HepG2 (cell line): ENCODE data around the gene STIM2. TPM values are rescaled to one million over a fixed set of nuclear protein-coding genes. Genes with fewer than 3 reads are reported as not detected.

ENCODE experiments used
- ATAC-seq: fragments of 200-7000 bp; cut with Tn5 transposase; 3 replicates; pipeline ENCODE4 v1.9.1; 2020; ENCODE audit warnings: mild to moderate bottlenecking, moderate library complexity
- BruUV-seq: library from RNA; stranded (reverse); fragments of 400-500 nt; replicated peaks from 2 replicates; lab custom pipeline; 2021; lab: Mats Ljungman, UMichigan
- CTCF ChIA-PET: fragments of 300-600 bp; formaldehyde crosslinking; extraction: SDS; loops from one replicate; lab custom pipeline; 2021; ENCODE audit warnings: low total read pairs, inconsistent platforms, low intra/inter-chr PET ratio; lab: Yijun Ruan, JAX
- POLR2A ChIA-PET: fragments of 350-600 bp; sonication (Branson Sonifier 250); formaldehyde crosslinking; loops from one replicate; lab custom pipeline; 2020; ENCODE audit warnings: antibody characterized with exemption, inconsistent platforms; lab: Yijun Ruan, JAX
- DNase-seq: peaks from one replicate; pipeline ENCODE4 v3.0.0-alpha.2; 2015; ENCODE audit warnings: low spot score
- FAIRE-seq: peaks from 3 replicates; lab custom pipeline; 2011; peaks lifted over from hg19 to GRCh38; lab: Jason Lieb, UNC
- H2AFZ ChIP-seq: one replicate; pipeline ENCODE4 v1.6.1; 2011; ENCODE audit warnings: low read length, inconsistent platforms
- H3K27ac ChIP-seq: fragments of 300-600 bp; 3 replicates; pipeline ENCODE4 v1.8.0; 2011; ENCODE audit warnings: mixed run types, mild to moderate bottlenecking, mixed read lengths, low read length, inconsistent platforms; ENCODE audit not compliant: insufficient read depth; ENCODE audit errors: extremely low read length
- H3K27me3 ChIP-seq, 2 experiments: fragments of 200-600 bp in 1 of 2; 2 replicates in 1 of 2; 3 replicates in 1 of 2; pipeline versions ENCODE4 v1.6.0 to v1.8.0; 2011; ENCODE audit warnings: low read length in 2 of 2, mild to moderate bottlenecking in 2 of 2, moderate library complexity in 2 of 2, inconsistent platforms in 1 of 2; ENCODE audit not compliant: insufficient read depth in 2 of 2, control insufficient read depth in 1 of 2
- H3K36me3 ChIP-seq, 2 experiments: fragments of 200-600 bp in 1 of 2; replicated peaks in 1 of 2; 2 replicates in 1 of 2; 3 replicates in 1 of 2; pipeline versions ENCODE4 v1.5.1 to v1.8.0; 2011; ENCODE audit warnings: low read length in 2 of 2, inconsistent platforms in 1 of 2; ENCODE audit not compliant: insufficient read depth in 2 of 2, control insufficient read depth in 1 of 2
- H3K4me1 ChIP-seq: 2 replicates; pipeline ENCODE4 v1.5.1; 2012; ENCODE audit warnings: low read length, inconsistent platforms; ENCODE audit not compliant: insufficient read depth
- H3K4me2 ChIP-seq: 2 replicates; pipeline ENCODE4 v1.6.0; 2011; ENCODE audit warnings: low read depth, low read length, inconsistent platforms
- H3K4me3 ChIP-seq, 3 experiments: fragments of 200-600 bp in 1 of 3; sonication (generic), shearing (Covaris generic) in 1 of 3; replicated peaks in 1 of 3; 2 replicates each; pipeline ENCODE4 v1.5.1; 2011 to 2016; ENCODE audit warnings: low read length in 3 of 3, inconsistent platforms in 2 of 3, low read depth in 2 of 3, mild to moderate bottlenecking in 2 of 3, control low read depth in 1 of 3, mixed read lengths in 1 of 3; ENCODE audit not compliant: insufficient read depth in 1 of 3
- H3K79me2 ChIP-seq: one replicate; pipeline ENCODE4 v1.6.1; 2011; ENCODE audit warnings: low read length, inconsistent platforms; ENCODE audit not compliant: insufficient read depth
- H3K9ac ChIP-seq: 2 replicates; pipeline ENCODE4 v1.6.0; 2011; ENCODE audit warnings: mild to moderate bottlenecking, low read depth, low read length, inconsistent platforms; ENCODE audit not compliant: insufficient read depth
- H3K9me3 ChIP-seq: 2 replicates; pipeline ENCODE4 v1.5.1; 2012; ENCODE audit warnings: mild to moderate bottlenecking, low read length
- H4K20me1 ChIP-seq: 2 replicates; pipeline ENCODE4 v1.6.0; 2011; ENCODE audit warnings: inconsistent platforms, mild to moderate bottlenecking, low read length, moderate library complexity; ENCODE audit not compliant: insufficient read depth
- CTCF ChIP-seq: sonication (generic); formaldehyde crosslinking; IDR thresholded peaks from 2 replicates; pipeline ENCODE4 v1.5.0; 2020; ENCODE audit warnings: mild to moderate bottlenecking, missing genetic modification reagents, moderate library complexity
- FOXK1 ChIP-seq: sonication (generic); formaldehyde crosslinking; IDR thresholded peaks from 2 replicates; pipeline ENCODE4 v1.4.0; 2020; ENCODE audit warnings: low read depth, missing genetic modification reagents, borderline replicate concordance
- FOXO1 ChIP-seq: sonication (generic); formaldehyde crosslinking; IDR thresholded peaks from 2 replicates; pipeline ENCODE4 v1.4.0; 2020; ENCODE audit warnings: missing genetic modification reagents
- IRF2 ChIP-seq: IDR thresholded peaks from 2 replicates; pipeline ENCODE4 v1.6.1; 2018; ENCODE audit warnings: missing genetic modification reagents, missing compliant biosample characterization
- PITX1 ChIP-seq: sonication (generic); formaldehyde crosslinking; IDR thresholded peaks from 2 replicates; pipeline ENCODE4 v1.5.1; 2020; ENCODE audit warnings: mild to moderate bottlenecking, missing genetic modification reagents
- POLR2AphosphoS2 ChIP-seq: IDR thresholded peaks from 2 replicates; pipeline ENCODE4 v1.6.1; 2011; ENCODE audit warnings: low read depth, low read length, improper control_type of control experiment
- RFX5 ChIP-seq: IDR thresholded peaks from 2 replicates; pipeline ENCODE4 v1.6.1; 2011; ENCODE audit warnings: low read depth, low read length, improper control_type of control experiment
- SOX6 ChIP-seq, 2 experiments: fragments of 450-650 bp in 1 of 2; sonication (generic) in 1 of 2; formaldehyde crosslinking in 1 of 2; IDR thresholded peaks; 2 replicates each; pipeline versions ENCODE4 v1.4.0 to v1.6.1; 2017 to 2020; ENCODE audit warnings: antibody characterized with exemption in 1 of 2, mild to moderate bottlenecking in 1 of 2, missing genetic modification reagents in 1 of 2
- SP5 ChIP-seq: IDR thresholded peaks from 2 replicates; pipeline ENCODE4 v1.6.1; 2016; ENCODE audit warnings: low read depth, borderline replicate concordance
- ZMYM2 ChIP-seq: sonication (generic); formaldehyde crosslinking; IDR thresholded peaks from 2 replicates; pipeline ENCODE4 v1.8.0; 2022; ENCODE audit warnings: mild to moderate bottlenecking, missing genetic modification reagents
- ZNF552 ChIP-seq: sonication (generic); formaldehyde crosslinking; IDR thresholded peaks from 2 replicates; pipeline ENCODE4 v1.9.0; 2022; ENCODE audit warnings: missing genetic modification reagents, mild to moderate bottlenecking, borderline replicate concordance
- ZNF629 ChIP-seq: sonication (generic); formaldehyde crosslinking; conservative IDR thresholded peaks from 2 replicates; pipeline ENCODE4 v1.5.0; 2020; ENCODE audit warnings: missing genetic modification reagents
- WGBS: methylation state at CpG from one replicate; pipeline ENCODE4 v1.1.6; 2017; ENCODE audit warnings: low lambda C conversion rate; 5-methylcytosine and 5-hydroxymethylcytosine counted together
- in situ Hi-C: cut with HindIII; loops from 2 replicates; pipeline ENCODE4 v1.10.0; 2017; ENCODE audit warnings: low pct_unique_long_range_greater_than_20kb; ENCODE audit not compliant: extremely low pct_ligation_motif_present
- intact Hi-C: fragments of 100-400 bp; cut with micrococcal nuclease; formaldehyde crosslinking; loops from one replicate; pipeline ENCODE4 v1.10.0; 2022; ENCODE audit not compliant: unreplicated experiment
- polyA plus RNA-seq, 8 experiments: library from polyadenylated mRNA; depleted of rRNA in 3 of 8; stranded (reverse) in 7 of 8; unstranded in 1 of 8; fragments of >200 nt; fragmentation: Illumina TruSeq in 4 of 8; extraction: Trizol in 4 of 8; gene quantifications; 2 replicates each; pipeline versions ENCODE4 v1.2.1 to v1.2.3, GENCODE V29; 2011 to 2016; ENCODE audit warnings: low read depth in 4 of 8, missing spikeins in 1 of 8, mixed read lengths in 1 of 8; ENCODE audit not compliant: insufficient read depth in 1 of 8
- total RNA-seq, 5 experiments: library from RNA; depleted of rRNA; stranded (reverse); fragments of >200 nt; fragmentation: Illumina TruSeq; extraction: Trizol; gene quantifications; 2 replicates each; pipeline ENCODE4 v1.2.3, GENCODE V29; 2016; ENCODE audit warnings: low read depth in 1 of 5
- TF ChIP-seq, protein P1 (sequence below): sonication (generic); formaldehyde crosslinking; IDR thresholded peaks from 2 replicates; pipeline ENCODE4 v1.4.0; 2020; ENCODE audit warnings: missing genetic modification reagents, borderline replicate concordance

STIM2 gene
- total and polyA plus RNA-seq, 2 of the 13 experiments (the other 11 are each of a cell fraction or from before 2014, with no cell fraction given): 19.3 to 19.4 TPM

DNA sequence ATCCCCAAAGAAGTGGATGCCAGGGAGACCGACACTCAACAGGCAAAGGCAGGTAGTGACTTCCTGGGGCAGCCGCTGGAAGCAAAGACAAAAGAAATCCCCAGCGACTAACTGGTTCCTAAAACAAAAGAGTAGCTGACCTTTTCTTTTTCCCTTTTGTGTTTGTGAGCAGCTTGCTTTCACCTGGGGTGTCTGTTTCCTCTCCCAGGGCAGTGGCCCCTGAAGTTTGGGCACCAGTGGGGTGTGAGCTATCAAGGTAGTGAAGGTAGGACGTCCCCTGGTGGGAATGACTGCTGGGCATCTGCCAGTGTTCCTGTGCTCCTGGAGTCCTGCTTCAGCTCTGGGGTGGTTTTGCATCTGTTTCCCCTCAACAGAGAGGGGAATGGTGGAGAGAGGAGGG, 41.6 kb upstream of the STIM2 start:
- ChIA-PET CTCF (no interaction called here), POLR2A (no interaction called here)
- no peak for ATAC-seq
- in situ Hi-C loops (no loop called here), intact Hi-C loops (no loop called here)
- WGBS: 52% methylated on average over 4 of the region's 4 CpGs
- no peak for FAIRE-seq
- Histone ChIP-seq H2AFZ (no peak overlapping the region), H3K4me2 (no peak overlapping the region), H3K4me3 (no peak overlapping the region), H3K4me1 (peaks cover 43% of the 10 kb centered on the region), H3K79me2 (no peaks in the 10 kb centered on the region), H3K9ac (no peak overlapping the region), H3K27ac (no peak overlapping the region), H4K20me1 (no peaks in the 10 kb centered on the region), H3K9me3 (peaks cover 11% of the 10 kb centered on the region), H3K36me3 (no peaks in the 10 kb centered on the region), H3K27me3 (no peaks in the 10 kb centered on the region)
- no peak for DNase-seq
- no TSS peak for BruUV-seq
- TF ChIP-seq ZNF552 (CRISPR knock-in tag): no peak

GRCh38 chr4:26819478-26820095, 41.1 kb upstream of the STIM2 start:
- WGBS: 90% methylated on average over 3 of the region's 3 CpGs
- ATAC-seq (no peak), DNase-seq (no peak), FAIRE-seq (no peak)
- Histone ChIP-seq H3K27me3 (no peaks in the 10 kb centered on the region), H4K20me1 (no peaks in the 10 kb centered on the region), H3K4me1 (peaks cover 43% of the 10 kb centered on the region), H3K27ac (no peak overlapping the region), H3K9me3 (peaks cover 11% of the 10 kb centered on the region), H3K4me2 (no peak overlapping the region), H2AFZ (no peak overlapping the region), H3K79me2 (no peaks in the 10 kb centered on the region), H3K4me3 (no peak overlapping the region), H3K9ac (no peak overlapping the region), H3K36me3 (no peaks in the 10 kb centered on the region)
- no TSS peak for BruUV-seq
- intact Hi-C loops (no loop called here), in situ Hi-C loops (loop anchor here (5.0 kb wide), 1 partner anchor 38 kb away; no protein-coding TSS in a partner anchor)
- ChIA-PET POLR2A (no interaction called here), CTCF (no interaction called here)
- no peak for TF ChIP-seq PITX1 (CRISPR knock-in tag)
- no peak for TF ChIP-seq FOXO1 (CRISPR knock-in tag)
- TF ChIP-seq CTCF (CRISPR knock-in tag): no peak
- no peak for TF ChIP-seq ZNF629 (CRISPR knock-in tag)
- no peak for TF ChIP-seq IRF2 (CRISPR knock-in tag)
- TF ChIP-seq SOX6 (IDR thresholded peaks at IDR 0.05): no peak
- no peak for TF ChIP-seq SOX6 (CRISPR knock-in tag; IDR thresholded peaks at IDR 0.05)
- TF ChIP-seq POLR2AphosphoS2: no peak
- no peak for TF ChIP-seq RFX5
- no peak for TF ChIP-seq SP5 (CRISPR knock-in tag)
- TF ChIP-seq, protein P1, sequence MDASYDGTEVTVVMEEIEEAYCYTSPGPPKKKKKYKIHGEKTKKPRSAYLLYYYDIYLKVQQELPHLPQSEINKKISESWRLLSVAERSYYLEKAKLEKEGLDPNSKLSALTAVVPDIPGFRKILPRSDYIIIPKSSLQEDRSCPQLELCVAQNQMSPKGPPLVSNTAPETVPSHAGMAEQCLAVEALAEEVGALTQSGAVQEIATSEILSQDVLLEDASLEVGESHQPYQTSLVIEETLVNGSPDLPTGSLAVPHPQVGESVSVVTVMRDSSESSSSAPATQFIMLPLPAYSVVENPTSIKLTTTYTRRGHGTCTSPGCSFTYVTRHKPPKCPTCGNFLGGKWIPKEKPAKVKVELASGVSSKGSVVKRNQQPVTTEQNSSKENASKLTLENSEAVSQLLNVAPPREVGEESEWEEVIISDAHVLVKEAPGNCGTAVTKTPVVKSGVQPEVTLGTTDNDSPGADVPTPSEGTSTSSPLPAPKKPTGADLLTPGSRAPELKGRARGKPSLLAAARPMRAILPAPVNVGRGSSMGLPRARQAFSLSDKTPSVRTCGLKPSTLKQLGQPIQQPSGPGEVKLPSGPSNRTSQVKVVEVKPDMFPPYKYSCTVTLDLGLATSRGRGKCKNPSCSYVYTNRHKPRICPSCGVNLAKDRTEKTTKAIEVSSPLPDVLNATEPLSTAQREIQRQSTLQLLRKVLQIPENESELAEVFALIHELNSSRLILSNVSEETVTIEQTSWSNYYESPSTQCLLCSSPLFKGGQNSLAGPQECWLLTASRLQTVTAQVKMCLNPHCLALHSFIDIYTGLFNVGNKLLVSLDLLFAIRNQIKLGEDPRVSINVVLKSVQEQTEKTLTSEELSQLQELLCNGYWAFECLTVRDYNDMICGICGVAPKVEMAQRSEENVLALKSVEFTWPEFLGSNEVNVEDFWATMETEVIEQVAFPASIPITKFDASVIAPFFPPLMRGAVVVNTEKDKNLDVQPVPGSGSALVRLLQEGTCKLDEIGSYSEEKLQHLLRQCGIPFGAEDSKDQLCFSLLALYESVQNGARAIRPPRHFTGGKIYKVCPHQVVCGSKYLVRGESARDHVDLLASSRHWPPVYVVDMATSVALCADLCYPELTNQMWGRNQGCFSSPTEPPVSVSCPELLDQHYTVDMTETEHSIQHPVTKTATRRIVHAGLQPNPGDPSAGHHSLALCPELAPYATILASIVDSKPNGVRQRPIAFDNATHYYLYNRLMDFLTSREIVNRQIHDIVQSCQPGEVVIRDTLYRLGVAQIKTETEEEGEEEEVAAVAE: no peak
- no peak for TF ChIP-seq FOXK1
- TF ChIP-seq ZMYM2 (CRISPR knock-in tag): no peak
